ENCODE data around the gene CEACAM3. TPM values are rescaled to one million over a fixed set of nuclear protein-coding genes. Genes with fewer than 3 reads are reported as not detected.

Gene CEACAM3
- total and polyA plus RNA-seq, 2 donors from 2014 or later = 0.69 TPM; not detected in 1

DNA sequence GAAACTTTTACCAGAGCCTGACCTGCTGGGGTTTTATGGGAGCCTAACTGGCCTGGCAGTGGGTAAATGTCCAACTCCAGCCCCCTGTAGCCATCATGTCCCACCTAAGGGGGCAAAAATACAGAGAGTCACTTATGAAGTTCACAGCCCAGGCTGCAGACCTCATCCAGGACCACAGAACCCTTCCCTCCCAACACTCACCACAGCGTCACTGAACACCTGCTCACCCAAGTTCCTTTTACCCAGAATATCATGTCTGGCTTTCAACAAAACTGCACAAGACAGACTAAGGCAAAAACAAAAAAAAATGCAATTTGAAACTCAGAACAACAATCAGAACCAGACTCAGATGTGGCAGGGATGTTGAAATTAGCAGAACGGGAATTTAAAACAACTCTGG lies 6.4 kb downstream of the CEACAM3 start:
- TF ChIP-seq, protein P1, sequence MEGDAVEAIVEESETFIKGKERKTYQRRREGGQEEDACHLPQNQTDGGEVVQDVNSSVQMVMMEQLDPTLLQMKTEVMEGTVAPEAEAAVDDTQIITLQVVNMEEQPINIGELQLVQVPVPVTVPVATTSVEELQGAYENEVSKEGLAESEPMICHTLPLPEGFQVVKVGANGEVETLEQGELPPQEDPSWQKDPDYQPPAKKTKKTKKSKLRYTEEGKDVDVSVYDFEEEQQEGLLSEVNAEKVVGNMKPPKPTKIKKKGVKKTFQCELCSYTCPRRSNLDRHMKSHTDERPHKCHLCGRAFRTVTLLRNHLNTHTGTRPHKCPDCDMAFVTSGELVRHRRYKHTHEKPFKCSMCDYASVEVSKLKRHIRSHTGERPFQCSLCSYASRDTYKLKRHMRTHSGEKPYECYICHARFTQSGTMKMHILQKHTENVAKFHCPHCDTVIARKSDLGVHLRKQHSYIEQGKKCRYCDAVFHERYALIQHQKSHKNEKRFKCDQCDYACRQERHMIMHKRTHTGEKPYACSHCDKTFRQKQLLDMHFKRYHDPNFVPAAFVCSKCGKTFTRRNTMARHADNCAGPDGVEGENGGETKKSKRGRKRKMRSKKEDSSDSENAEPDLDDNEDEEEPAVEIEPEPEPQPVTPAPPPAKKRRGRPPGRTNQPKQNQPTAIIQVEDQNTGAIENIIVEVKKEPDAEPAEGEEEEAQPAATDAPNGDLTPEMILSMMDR (IDR thresholded peaks at IDR 0.05; ENCODE audit: borderline replicate concordance, extremely low read depth, insufficient read depth) = no peak
- Histone ChIP-seq H3K9ac (ENCODE audit: low read length in 3 of 3) (no peak overlapping the region), H3K9me3 (ENCODE audit: control insufficient read depth in 2 of 3, insufficient read depth in 1 of 3, low read length in 3 of 3) (peaks cover 0 to 3% (median 0%) of the 10 kb centered on the region in 3 donors), H3K4me1 (ENCODE audit: control insufficient read depth in 2 of 3, insufficient read depth in 2 of 3, low read depth in 1 of 3, low read length in 3 of 3) (no peaks in the 10 kb centered on the region), H3K4me3 (ENCODE audit: low read length in 3 of 3) (no peak overlapping the region), H3K36me3 (ENCODE audit: control insufficient read depth in 2 of 3, insufficient read depth in 3 of 3, low read length in 3 of 3) (no peaks in the 10 kb centered on the region), H3K27me3 (ENCODE audit: control insufficient read depth, insufficient read depth, low read length) (no peaks in the 10 kb centered on the region), H3K27ac (ENCODE audit: low read depth in 2 of 2, low read length in 2 of 2) (no peak overlapping the region)
- DNase-seq (no peak), FAIRE-seq (no peak)
- intact Hi-C loops (cut with DNase I) = no loop called here

DNA sequence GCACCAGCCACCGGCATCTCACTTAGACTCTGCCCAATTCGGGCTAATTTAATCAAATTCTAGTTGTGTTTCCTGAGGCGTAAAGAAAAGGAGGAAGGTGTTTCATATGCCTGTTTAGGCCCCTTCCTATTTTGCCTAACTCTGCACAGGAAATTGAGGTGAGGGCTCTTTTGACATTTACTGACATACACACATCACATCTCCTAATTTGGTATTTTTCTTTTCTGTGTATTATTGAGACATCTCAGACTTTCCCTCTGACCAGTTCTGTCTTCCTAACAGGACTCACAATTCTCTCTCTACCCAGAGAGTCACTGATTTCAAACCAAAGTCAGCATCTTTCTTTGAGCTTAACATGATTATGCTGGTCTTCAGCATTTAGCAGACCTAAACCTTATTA lies 7.9 kb downstream of the CEACAM3 start:
- FAIRE-seq = no peak
- intact Hi-C loops (cut with DNase I) = no loop called here

DNA sequence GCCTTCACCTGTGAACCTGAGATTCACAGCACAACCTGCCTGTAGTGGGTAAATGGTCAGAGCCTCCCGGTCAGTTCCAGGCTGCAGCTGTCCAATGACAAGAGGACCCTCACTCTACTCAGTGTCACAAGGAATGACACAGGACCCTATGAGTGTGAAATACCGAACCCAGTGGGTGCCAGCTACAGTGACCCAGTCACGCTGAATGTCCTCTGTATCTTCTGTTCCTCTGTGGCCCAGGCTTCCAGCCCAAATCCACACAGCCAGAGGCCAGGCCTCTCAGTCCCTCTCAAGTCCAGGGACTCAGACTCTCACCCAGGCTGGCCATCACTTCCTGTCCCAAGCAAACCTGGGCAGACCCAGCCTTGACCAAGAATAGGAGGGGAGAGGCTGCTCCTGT lies 10.8 kb downstream of the CEACAM3 start:
- Histone ChIP-seq H3K27me3 (ENCODE audit: control insufficient read depth, insufficient read depth, low read length) (no peaks in the 10 kb centered on the region), H3K36me3 (ENCODE audit: control insufficient read depth in 2 of 3, insufficient read depth in 3 of 3, low read length in 3 of 3) (no peaks in the 10 kb centered on the region), H3K9me3 (ENCODE audit: control insufficient read depth in 2 of 3, insufficient read depth in 1 of 3, low read length in 3 of 3) (no peaks in the 10 kb centered on the region), H3K4me1 (ENCODE audit: control insufficient read depth in 2 of 3, insufficient read depth in 2 of 3, low read depth in 1 of 3, low read length in 3 of 3) (no peaks in the 10 kb centered on the region), H3K9ac (ENCODE audit: low read length in 3 of 3) (no peak overlapping the region), H3K4me3 (ENCODE audit: low read length in 3 of 3) (no peak overlapping the region), H3K27ac (ENCODE audit: low read depth in 2 of 2, low read length in 2 of 2) (no peak overlapping the region)
- FAIRE-seq (no peak), DNase-seq (no peak)
- TF ChIP-seq, protein P1 (IDR thresholded peaks at IDR 0.05; ENCODE audit: borderline replicate concordance, extremely low read depth, insufficient read depth) = no peak
- intact Hi-C loops (cut with DNase I) = no loop called here

More for the DNA sequence above, 7.9 kb downstream of the CEACAM3 start:
- no peak overlapping the region for H3K9ac ChIP-seq (ENCODE audit: low read length in 3 of 3)
- no peak overlapping the region for H3K4me3 ChIP-seq (ENCODE audit: low read length in 3 of 3)
- DNase-seq = no peak
- TF ChIP-seq, protein P1 (IDR thresholded peaks at IDR 0.05; ENCODE audit: borderline replicate concordance, extremely low read depth, insufficient read depth) = no peak
- no peaks in the 10 kb centered on the region for H3K27me3 ChIP-seq (ENCODE audit: control insufficient read depth, insufficient read depth, low read length)
- peaks cover 0 to 3% (median 0%) of the 10 kb centered on the region in 3 donors for H3K9me3 ChIP-seq (ENCODE audit: control insufficient read depth in 2 of 3, insufficient read depth in 1 of 3, low read length in 3 of 3)
- no peaks in the 10 kb centered on the region for H3K4me1 ChIP-seq (ENCODE audit: control insufficient read depth in 2 of 3, insufficient read depth in 2 of 3, low read depth in 1 of 3, low read length in 3 of 3)
- H3K27ac ChIP-seq (ENCODE audit: low read depth in 2 of 2, low read length in 2 of 2) = no peak overlapping the region
- H3K36me3 ChIP-seq (ENCODE audit: control insufficient read depth in 2 of 3, insufficient read depth in 3 of 3, low read length in 3 of 3) = no peaks in the 10 kb centered on the region

Measured in kidney (tissue), 14 donors.